Dendritic cell treated with granulocyte-macrophage colony-stimulating factor and Interleukin-4, amounts not matched to agents 40 ng/mL and 50 ng/mL, for 4 days (primary cell): ENCODE measurements around the gene IRF2BP2.

ENCODE experiments used
- H3K27ac Mint-ChIP-seq: one replicate; pipeline ENCODE4 v1.8.0; 2022; ENCODE audit warnings: mild to moderate bottlenecking, mixed read lengths
- H3K27me3 Mint-ChIP-seq: one replicate; pipeline ENCODE4 v1.8.0; 2022; ENCODE audit warnings: mild to moderate bottlenecking, mixed read lengths
- H3K36me3 Mint-ChIP-seq: one replicate; pipeline ENCODE4 v1.8.0; 2022; ENCODE audit warnings: low read depth, mixed read lengths
- H3K4me1 Mint-ChIP-seq: one replicate; pipeline ENCODE4 v1.8.0; 2022; ENCODE audit warnings: low read depth, mixed read lengths
- H3K4me3 Mint-ChIP-seq: one replicate; pipeline ENCODE4 v1.8.0; 2022; ENCODE audit warnings: mild to moderate bottlenecking, moderate library complexity, mixed read lengths
- H3K9me3 Mint-ChIP-seq: one replicate; pipeline ENCODE4 v1.8.0; 2022; ENCODE audit warnings: mixed read lengths
- intact Hi-C: fragments of 100-400 bp; cut with micrococcal nuclease; formaldehyde crosslinking; loops from one replicate; pipeline ENCODE4 v1.15.0; 2022

Gene IRF2BP2

GRCh38 chr1:234605983-234606783, 3.8 kb downstream of the IRF2BP2 start:
- Mint-ChIP-seq H3K36me3 (peaks cover 73% of the 10 kb centered on the region), H3K27me3 (no peaks in the 10 kb centered on the region), H3K4me3 (peak overlapping the region; percentile 96), H3K9me3 (no peaks in the 10 kb centered on the region), H3K4me1 (peaks cover 31% of the 10 kb centered on the region), H3K27ac (peak overlapping the region; percentile 98)
- intact Hi-C loops: loop anchor here (2.0 kb wide), 1 partner anchor 477 kb away; no protein-coding TSS in a partner anchor

GRCh38 chr1:234605399-234605982, 4.5 kb downstream of the IRF2BP2 start:
- intact Hi-C loops: loop anchor here (2.0 kb wide), 1 partner anchor 477 kb away; no protein-coding TSS in a partner anchor
- H3K4me3 Mint-ChIP-seq: peak overlapping the region; percentile 96
- H3K36me3 Mint-ChIP-seq: peaks cover 72% of the 10 kb centered on the region
- H3K27me3 Mint-ChIP-seq: no peaks in the 10 kb centered on the region
- peaks cover 32% of the 10 kb centered on the region for H3K4me1 Mint-ChIP-seq
- no peaks in the 10 kb centered on the region for H3K9me3 Mint-ChIP-seq
- peak overlapping the region; percentile 98 for H3K27ac Mint-ChIP-seq

GRCh38 chr1:234604495-234605398, 5.2 kb downstream of the IRF2BP2 start:
- H3K36me3 Mint-ChIP-seq: peaks cover 67% of the 10 kb centered on the region
- peaks cover 37% of the 10 kb centered on the region for H3K4me1 Mint-ChIP-seq

GRCh38 chr1:234603221-234604204, 6.5 kb downstream of the IRF2BP2 start:
- Mint-ChIP-seq H3K27ac (peak overlapping the region; percentile 98), H3K27me3 (no peaks in the 10 kb centered on the region), H3K4me1 (peaks cover 43% of the 10 kb centered on the region), H3K9me3 (no peaks in the 10 kb centered on the region), H3K4me3 (peak overlapping the region; percentile 73), H3K36me3 (peaks cover 65% of the 10 kb centered on the region)
- intact Hi-C loops: loop anchor here (2.0 kb wide), 1 partner anchor 479 kb away; no protein-coding TSS in a partner anchor

More at GRCh38 chr1:234604495-234605398, 5.2 kb downstream of the IRF2BP2 start:
- peak overlapping the region; percentile 73 for H3K4me3 Mint-ChIP-seq
- H3K9me3 Mint-ChIP-seq: no peaks in the 10 kb centered on the region
- intact Hi-C loops: loop anchor here (2.0 kb wide), 1 partner anchor 478 kb away; no protein-coding TSS in a partner anchor
- no peaks in the 10 kb centered on the region for H3K27me3 Mint-ChIP-seq
- peak overlapping the region; percentile 98 for H3K27ac Mint-ChIP-seq

GRCh38 chr1:234602334-234603220, 7.4 kb downstream of the IRF2BP2 start:
- peaks cover 41% of the 10 kb centered on the region for H3K4me1 Mint-ChIP-seq
- no peaks in the 10 kb centered on the region for H3K27me3 Mint-ChIP-seq
- peak overlapping the region; percentile 57 for H3K4me3 Mint-ChIP-seq
- intact Hi-C loops: no loop called here
- peaks cover 56% of the 10 kb centered on the region for H3K36me3 Mint-ChIP-seq
- peak overlapping the region; percentile 98 for H3K27ac Mint-ChIP-seq
- no peaks in the 10 kb centered on the region for H3K9me3 Mint-ChIP-seq

GRCh38 chr1:234601301-234602017, 8.5 kb downstream of the IRF2BP2 start:
- no peak overlapping the region for H3K4me3 Mint-ChIP-seq
- peaks cover 44% of the 10 kb centered on the region for H3K36me3 Mint-ChIP-seq
- peaks cover 34% of the 10 kb centered on the region for H3K4me1 Mint-ChIP-seq
- intact Hi-C loops: no loop called here
- H3K27ac Mint-ChIP-seq: peak overlapping the region; percentile 93
- no peaks in the 10 kb centered on the region for H3K27me3 Mint-ChIP-seq
- no peaks in the 10 kb centered on the region for H3K9me3 Mint-ChIP-seq

- Mint-ChIP-seq H3K36me3 (peaks cover 36% of the 10 kb centered on the region), H3K27me3 (no peaks in the 10 kb centered on the region), H3K4me1 (peaks cover 34% of the 10 kb centered on the region), H3K4me3 (peak overlapping the region; percentile 79), H3K9me3 (no peaks in the 10 kb centered on the region), H3K27ac (peak overlapping the region; percentile 93)
- intact Hi-C loops: no loop called here
These were observed 9.3 kb downstream of the IRF2BP2 start for GRCh38 chr1:234600418-234601281.

- Mint-ChIP-seq H3K27me3 (no peaks in the 10 kb centered on the region), H3K27ac (peak overlapping the region; percentile 93), H3K4me1 (peaks cover 35% of the 10 kb centered on the region), H3K9me3 (peaks cover 1% of the 10 kb centered on the region), H3K36me3 (peaks cover 28% of the 10 kb centered on the region), H3K4me3 (peak overlapping the region; percentile 79)
- intact Hi-C loops: loop anchor here (2.0 kb wide), 1 partner anchor 101 kb away; no protein-coding TSS in a partner anchor
These were observed 10.2 kb downstream of the IRF2BP2 start for GRCh38 chr1:234599617-234600417.

- H3K4me3 Mint-ChIP-seq: peak overlapping the region; percentile 79
- no peaks in the 10 kb centered on the region for H3K27me3 Mint-ChIP-seq
- H3K27ac Mint-ChIP-seq: peak overlapping the region; percentile 93
- H3K4me1 Mint-ChIP-seq: peaks cover 40% of the 10 kb centered on the region
- intact Hi-C loops: loop anchor here (2.0 kb wide), 1 partner anchor 100 kb away; no protein-coding TSS in a partner anchor
- H3K9me3 Mint-ChIP-seq: peaks cover 8% of the 10 kb centered on the region
- peaks cover 21% of the 10 kb centered on the region for H3K36me3 Mint-ChIP-seq
These were observed 10.9 kb downstream of the IRF2BP2 start for GRCh38 chr1:234598974-234599616.

GRCh38 chr1:234597894-234598293, 12.1 kb downstream of the IRF2BP2 start:
- Mint-ChIP-seq H3K9me3 (peaks cover 11% of the 10 kb centered on the region), H3K27ac (no peak overlapping the region), H3K4me1 (peaks cover 34% of the 10 kb centered on the region), H3K36me3 (peaks cover 11% of the 10 kb centered on the region), H3K27me3 (no peaks in the 10 kb centered on the region), H3K4me3 (no peak overlapping the region)
- intact Hi-C loops: loop anchor here (2.0 kb wide), 1 partner anchor 99 kb away; no protein-coding TSS in a partner anchor
